GM12891 (cell line): ENCODE data around the gene SOX11.

ENCODE experiments used
- DNase-seq: peaks from one replicate; pipeline ENCODE4 v3.0.0; 2011; ENCODE audit warnings: low spot score; ENCODE audit not compliant: insufficient read length
- FAIRE-seq: peaks from 2 replicates; lab custom pipeline; 2011; peaks lifted over from hg19 to GRCh38; lab: Jason Lieb, UNC
- PAX5 ChIP-seq: IDR thresholded peaks from 2 replicates; pipeline ENCODE4 v1.6.1; 2011; ENCODE audit warnings: low read length, moderate library complexity, mild to moderate bottlenecking; ENCODE audit not compliant: insufficient read depth, severe bottlenecking
- POLR2A ChIP-seq: IDR thresholded peaks from 2 replicates; pipeline ENCODE4 v1.6.1; 2011; ENCODE audit warnings: low read depth, low read length, control low read depth
- POLR2AphosphoS5 ChIP-seq: IDR thresholded peaks from 2 replicates; pipeline ENCODE4 v1.6.1; 2011; ENCODE audit warnings: low read depth, low read length, control low read depth
- POU2F2 ChIP-seq: IDR thresholded peaks from 2 replicates; pipeline ENCODE4 v1.6.1; 2011; ENCODE audit warnings: low read depth, mild to moderate bottlenecking, control low read depth, low read length, moderate library complexity
- SPI1 ChIP-seq: IDR thresholded peaks from 2 replicates; pipeline ENCODE4 v1.6.1; 2011; ENCODE audit warnings: low read depth, low read length, control low read depth
- TAF1 ChIP-seq: IDR thresholded peaks from 2 replicates; pipeline ENCODE4 v1.6.1; 2011; ENCODE audit warnings: low read depth, low read length, control low read depth

Gene SOX11

DNA sequence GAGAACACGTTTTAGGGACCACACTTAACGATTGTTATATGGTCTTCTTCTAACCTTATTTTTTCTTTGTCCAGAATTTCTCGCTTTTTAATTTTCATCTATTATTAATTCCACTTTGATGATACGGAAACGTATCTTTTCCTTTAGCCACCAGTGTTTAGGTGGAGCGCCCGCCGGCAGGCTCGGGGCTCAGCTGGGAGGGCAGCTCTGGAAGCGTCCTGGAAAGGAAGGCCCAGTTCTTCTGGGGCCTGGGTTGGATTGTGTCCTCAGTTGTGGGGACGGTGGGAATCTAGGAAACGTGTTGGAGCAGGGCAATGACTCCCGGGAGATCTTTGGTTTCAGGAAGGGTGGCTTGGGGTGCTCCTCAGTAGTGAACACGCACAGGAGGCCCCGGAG lies 19.4 kb upstream of the SOX11 start:
- no peak for DNase-seq
- FAIRE-seq = no peak
- TF ChIP-seq POU2F2 (no peak), POLR2AphosphoS5 (no peak), POLR2A (no peak), PAX5 (no peak), SPI1 (no peak), TAF1 (no peak)

DNA sequence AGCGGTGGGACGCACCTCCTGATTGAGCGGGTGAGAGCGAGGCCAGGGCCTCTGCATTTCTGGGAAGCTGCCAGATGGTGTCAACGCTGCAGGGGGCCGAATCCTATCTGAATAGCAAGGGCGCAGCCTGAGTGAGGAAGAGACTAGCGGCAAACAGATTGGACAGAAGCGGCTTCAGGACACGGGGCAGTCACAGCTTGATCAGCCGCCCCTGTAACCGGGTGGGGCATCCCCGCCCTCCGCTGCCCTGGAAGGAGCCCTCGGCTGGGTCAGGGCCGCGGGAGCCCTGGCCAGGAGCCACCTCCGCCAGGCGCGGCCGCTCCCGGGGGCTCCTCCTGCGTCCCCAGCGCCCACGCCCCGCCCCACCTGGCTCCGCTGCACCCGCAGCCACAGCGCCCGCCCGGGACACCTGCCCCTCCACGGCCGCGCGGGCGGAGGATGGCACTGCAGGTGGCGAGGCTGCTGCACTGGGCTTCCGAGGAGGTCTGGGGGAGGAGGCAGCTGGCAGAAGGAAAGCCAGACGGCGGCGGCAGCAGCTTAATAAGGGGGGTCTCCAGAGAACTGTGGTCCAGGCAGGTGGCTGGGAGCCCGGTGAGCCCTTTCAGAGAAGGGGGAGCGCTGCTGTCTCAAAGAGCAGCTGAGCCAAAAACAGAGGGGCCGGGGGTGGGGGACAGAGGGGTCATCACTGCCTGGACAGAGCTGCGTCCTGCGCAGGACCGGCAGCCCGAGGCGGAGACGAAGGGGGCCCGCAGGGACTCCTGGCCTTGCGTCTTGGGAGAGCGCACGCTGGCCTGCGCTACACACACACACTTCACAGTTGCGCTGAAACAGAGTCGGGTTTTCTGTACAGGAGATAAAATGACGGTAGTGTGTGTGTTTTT lies 18.8 kb upstream of the SOX11 start:
- DNase-seq (no peak), FAIRE-seq (no peak)
- TF ChIP-seq POLR2AphosphoS5 (no peak), POU2F2 (no peak), POLR2A (no peak), SPI1 (no peak), PAX5 (no peak)

DNA sequence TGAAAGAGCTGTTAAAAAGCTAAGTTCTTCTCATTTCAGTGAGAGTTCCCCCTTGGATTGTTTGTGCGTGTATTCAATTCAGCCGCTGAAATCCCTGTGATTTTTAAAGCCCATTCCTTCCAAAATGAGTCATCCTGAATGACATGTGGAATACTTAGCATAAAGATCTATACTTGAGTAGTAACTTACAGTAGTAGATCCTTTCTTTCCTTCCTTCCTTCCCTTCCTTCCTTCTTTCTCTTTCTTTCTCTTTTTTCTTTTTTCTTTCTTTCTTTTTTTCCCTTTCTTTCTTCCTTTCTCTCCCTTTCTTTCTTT lies 18.2 kb upstream of the SOX11 start:
- no peak for FAIRE-seq
- DNase-seq = no peak
- TF ChIP-seq POLR2AphosphoS5 (no peak), POLR2A (no peak), POU2F2 (no peak), SPI1 (no peak), PAX5 (no peak)

DNA sequence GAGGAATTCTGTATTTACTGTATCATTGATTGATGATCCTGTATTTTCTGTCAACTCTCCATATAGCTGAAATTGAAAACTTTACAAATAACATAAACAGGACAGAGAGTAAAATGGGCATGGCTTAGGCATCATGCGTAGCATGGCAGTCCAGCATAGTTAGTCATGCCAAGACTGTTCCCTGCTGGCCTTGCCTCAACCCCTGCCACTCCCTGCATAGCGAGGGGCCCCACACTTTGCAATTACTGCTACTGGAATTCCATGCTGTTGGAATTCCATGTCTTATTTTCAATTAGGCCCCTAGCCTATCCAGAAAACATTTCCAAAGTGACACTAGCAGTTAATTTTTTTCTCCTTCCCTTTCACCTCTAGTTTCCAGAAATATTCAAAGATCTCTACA lies 15.1 kb upstream of the SOX11 start:
- no peak for FAIRE-seq

DNA sequence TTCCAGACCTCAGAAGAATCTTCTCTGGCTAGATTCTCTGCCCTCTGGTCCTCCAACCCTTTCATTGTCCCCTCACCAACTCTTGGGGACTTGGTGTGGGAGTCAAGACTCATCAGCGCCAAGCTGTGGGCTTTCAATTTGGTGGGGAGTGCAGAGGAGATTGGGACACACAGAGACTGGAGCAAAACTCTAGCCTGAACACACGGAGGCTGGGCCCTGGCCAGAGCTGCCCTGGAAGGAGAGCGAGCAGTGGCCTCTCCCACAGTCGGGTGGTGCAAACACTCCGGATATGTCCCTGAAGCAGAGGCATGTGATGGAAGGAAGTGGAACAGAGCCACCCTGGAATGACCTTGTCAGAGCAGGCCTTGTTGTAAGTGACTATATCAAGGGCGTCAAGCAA lies 8.7 kb upstream of the SOX11 start:
- DNase-seq (no peak), FAIRE-seq (no peak)
- TF ChIP-seq POLR2A (no peak), POU2F2 (no peak), TAF1 (no peak), PAX5 (no peak), SPI1 (no peak), POLR2AphosphoS5 (no peak)

More for the DNA sequence above, 15.1 kb upstream of the SOX11 start:
- no peak for DNase-seq
- TF ChIP-seq TAF1 (no peak), POLR2A (no peak), SPI1 (no peak), POU2F2 (no peak)

DNA sequence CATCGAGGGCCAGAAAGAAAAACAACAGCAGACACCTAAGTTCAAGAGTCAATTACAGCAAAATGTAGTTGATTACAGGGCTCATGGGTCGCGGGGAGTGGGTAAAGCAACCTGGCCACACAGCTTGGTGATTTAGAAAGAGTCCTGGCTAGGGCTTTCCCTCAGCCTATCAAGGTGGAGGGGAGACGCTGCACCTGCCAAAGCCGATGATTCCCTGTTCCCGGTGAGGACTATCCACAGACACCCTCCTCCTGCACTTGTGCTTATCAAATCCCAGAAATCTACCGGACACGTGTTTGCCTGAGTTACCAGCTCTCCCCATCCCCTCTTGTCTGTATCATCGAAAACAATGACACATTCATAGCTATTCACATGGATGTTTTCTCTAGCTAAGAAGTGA lies 7.0 kb upstream of the SOX11 start:
- DNase-seq (no peak), FAIRE-seq (no peak)
- TF ChIP-seq POU2F2 (no peak), POLR2A (no peak), TAF1 (no peak), SPI1 (no peak), POLR2AphosphoS5 (no peak), PAX5 (no peak)

DNA sequence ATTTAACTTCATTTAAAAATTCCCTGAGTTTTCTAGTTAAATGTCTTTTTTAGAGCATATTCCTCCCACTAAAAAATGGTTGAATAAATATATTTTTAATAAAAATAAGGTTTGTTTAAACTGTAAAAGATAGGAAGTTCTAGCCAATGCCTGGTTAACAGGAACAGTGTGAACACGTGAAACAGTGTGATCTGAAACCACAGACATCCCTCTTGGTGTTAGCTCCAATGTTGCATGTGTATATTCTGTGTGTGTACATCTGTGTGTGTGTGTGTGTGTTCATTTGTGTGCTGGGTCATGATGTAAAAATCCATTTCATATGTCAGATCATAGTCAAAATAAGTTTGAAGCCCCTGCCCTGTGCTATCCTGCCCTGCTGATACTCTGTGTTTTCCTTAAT lies 6.1 kb upstream of the SOX11 start:
- DNase-seq (no peak), FAIRE-seq (no peak)
- no peak for TF ChIP-seq POLR2A
- TF ChIP-seq POU2F2 = no peak
- no peak for TF ChIP-seq TAF1
- no peak for TF ChIP-seq PAX5
- TF ChIP-seq POLR2AphosphoS5 = no peak
- TF ChIP-seq SPI1 = no peak

DNA sequence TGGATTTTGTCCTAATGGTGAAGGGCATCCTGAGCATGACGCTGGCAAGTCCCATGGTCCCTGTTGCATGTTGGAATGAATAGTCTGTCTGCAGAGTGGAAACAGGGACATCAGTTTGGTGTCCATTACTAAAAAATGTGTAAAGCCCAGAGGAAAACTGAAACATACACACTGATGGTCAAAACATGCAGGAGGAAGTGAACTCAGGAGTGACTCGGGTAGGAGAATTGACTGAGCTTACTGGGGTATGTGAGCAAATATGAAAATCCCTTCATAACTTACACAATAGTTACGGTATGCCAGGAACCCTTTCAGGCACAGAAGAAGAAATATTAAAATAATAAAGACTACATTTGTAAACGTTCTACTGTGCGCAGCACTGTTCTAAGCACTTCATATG lies 5.6 kb upstream of the SOX11 start:
- FAIRE-seq (no peak), DNase-seq (no peak)
- TF ChIP-seq POU2F2 = no peak
- no peak for TF ChIP-seq POLR2A
- no peak for TF ChIP-seq TAF1
- TF ChIP-seq PAX5 = no peak
- no peak for TF ChIP-seq POLR2AphosphoS5
- no peak for TF ChIP-seq SPI1

DNA sequence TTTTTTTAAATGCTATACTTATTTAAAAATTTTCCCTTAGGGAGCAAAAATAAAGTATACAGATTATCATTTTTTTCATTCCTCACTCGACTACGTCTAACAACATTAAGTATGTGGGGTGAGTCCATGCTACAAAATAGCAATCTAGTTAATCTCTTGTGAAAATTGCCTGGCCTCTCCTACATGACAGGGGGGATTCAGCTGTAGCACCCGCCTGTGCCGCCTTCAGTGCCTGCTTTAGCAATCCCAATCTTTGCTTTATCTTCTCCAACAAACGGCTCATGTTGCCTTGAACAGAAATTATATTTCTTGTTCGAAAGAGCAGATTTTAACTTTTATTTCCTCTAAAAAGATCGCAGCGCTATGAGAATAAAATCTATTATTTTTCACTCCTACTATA lies 2.4 kb upstream of the SOX11 start:
- DNase-seq (no peak), FAIRE-seq (no peak)
- TF ChIP-seq POLR2AphosphoS5 = no peak

DNA sequence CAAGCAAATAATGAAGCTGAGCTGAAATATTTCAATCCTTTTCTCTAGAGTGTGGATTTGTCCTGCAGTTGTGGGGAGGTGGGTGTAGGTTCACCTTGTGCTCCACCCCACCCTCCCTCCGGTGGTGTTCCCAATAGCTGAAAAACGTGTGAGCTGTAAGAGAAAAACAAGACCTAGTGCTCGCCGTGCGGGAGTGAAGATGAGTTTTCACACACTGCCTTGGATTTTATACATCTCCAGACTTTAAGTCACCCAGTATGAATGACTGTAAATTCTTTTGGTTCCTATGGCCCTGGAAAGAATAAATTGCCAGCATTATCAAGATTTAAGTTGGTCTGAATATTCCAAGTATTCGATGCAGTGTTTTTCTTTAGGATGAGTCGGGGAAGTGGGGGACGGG lies 1.9 kb upstream of the SOX11 start:
- FAIRE-seq (no peak), DNase-seq (no peak)
- TF ChIP-seq SPI1 (no peak), POLR2AphosphoS5 (no peak)

DNA sequence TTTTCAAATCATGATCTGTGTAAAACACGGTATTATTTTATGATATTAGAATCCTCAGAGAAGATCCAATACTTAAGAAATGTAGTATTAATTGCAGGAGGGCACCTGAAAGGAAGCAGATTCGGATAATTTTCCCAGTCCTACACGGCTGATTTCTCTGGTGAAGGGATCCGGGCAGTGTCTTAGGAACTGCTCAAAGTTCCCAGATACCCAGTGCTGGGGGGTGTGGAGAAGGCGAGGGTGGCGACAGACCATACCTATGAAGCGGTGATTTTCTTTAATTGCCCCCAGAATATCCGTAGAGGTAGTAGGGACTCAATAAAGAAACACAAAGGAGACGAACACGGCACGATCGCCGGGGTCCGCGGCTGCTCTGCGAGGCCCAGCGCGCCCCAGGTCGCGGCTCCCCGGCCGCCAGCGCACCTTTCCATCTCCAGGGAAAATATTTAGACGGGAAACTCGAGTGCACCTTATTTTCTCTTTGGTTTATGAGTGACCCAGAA lies 1.4 kb upstream of the SOX11 start:
- DNase-seq = no peak
- TF ChIP-seq POLR2A = no peak
- no peak for TF ChIP-seq POU2F2
- TF ChIP-seq PAX5 = no peak
- TF ChIP-seq TAF1 = no peak
- TF ChIP-seq POLR2AphosphoS5 = no peak
- no peak for TF ChIP-seq SPI1
- no peak for FAIRE-seq
